HepG2 (cell line): ENCODE results near the gene RYR2.

ENCODE experiments used
- MAFK ChIP-seq, 2 experiments: IDR thresholded peaks in 1 of 2; conservative IDR thresholded peaks in 1 of 2; 2 replicates each; pipeline ENCODE4 v1.6.1; 2011; ENCODE audit warnings: improper control_type of control experiment in 2 of 2, low read length in 2 of 2
- NPAS2 ChIP-seq: sonication (generic); formaldehyde crosslinking; IDR thresholded peaks from 2 replicates; pipeline ENCODE4 v1.8.0; 2022; ENCODE audit warnings: mild to moderate bottlenecking, missing genetic modification reagents, borderline replicate concordance
- REST ChIP-seq, 2 experiments: IDR thresholded peaks; 2 replicates each; pipeline ENCODE4 v1.6.1; 2011 to 2012; ENCODE audit warnings: low read length in 2 of 2, borderline replicate concordance in 1 of 2, low read depth in 1 of 2, mild to moderate bottlenecking in 1 of 2, moderate library complexity in 1 of 2
- ZNF124 ChIP-seq: sonication (generic); formaldehyde crosslinking; IDR thresholded peaks from 2 replicates; pipeline ENCODE4 v1.4.0; 2020; ENCODE audit warnings: missing genetic modification reagents
- ZNF407 ChIP-seq: sonication (generic); formaldehyde crosslinking; IDR thresholded peaks from one replicate; pipeline ENCODE4 v1.5.1; 2020; ENCODE audit warnings: mild to moderate bottlenecking, missing genetic modification reagents; ENCODE audit errors: not compliant biosample characterization
- ZNF570 ChIP-seq: sonication (generic); formaldehyde crosslinking; IDR thresholded peaks from 2 replicates; pipeline ENCODE4 v1.4.0; 2020; ENCODE audit warnings: mild to moderate bottlenecking, missing genetic modification reagents, borderline replicate concordance
- TF ChIP-seq, protein P1 (sequence below): sonication (generic); formaldehyde crosslinking; IDR thresholded peaks from 2 replicates; pipeline ENCODE4 v1.5.0; 2020; ENCODE audit warnings: mild to moderate bottlenecking, missing genetic modification reagents, moderate library complexity

- TF ChIP-seq MAFK (conservative IDR thresholded peaks at IDR 0.05 in 1 of 2, IDR thresholded peaks at IDR 0.05 in 1 of 2; ENCODE audit: low read length in 2 of 2): no peak
- TF ChIP-seq ZNF124: no peak
- TF ChIP-seq, protein P1, sequence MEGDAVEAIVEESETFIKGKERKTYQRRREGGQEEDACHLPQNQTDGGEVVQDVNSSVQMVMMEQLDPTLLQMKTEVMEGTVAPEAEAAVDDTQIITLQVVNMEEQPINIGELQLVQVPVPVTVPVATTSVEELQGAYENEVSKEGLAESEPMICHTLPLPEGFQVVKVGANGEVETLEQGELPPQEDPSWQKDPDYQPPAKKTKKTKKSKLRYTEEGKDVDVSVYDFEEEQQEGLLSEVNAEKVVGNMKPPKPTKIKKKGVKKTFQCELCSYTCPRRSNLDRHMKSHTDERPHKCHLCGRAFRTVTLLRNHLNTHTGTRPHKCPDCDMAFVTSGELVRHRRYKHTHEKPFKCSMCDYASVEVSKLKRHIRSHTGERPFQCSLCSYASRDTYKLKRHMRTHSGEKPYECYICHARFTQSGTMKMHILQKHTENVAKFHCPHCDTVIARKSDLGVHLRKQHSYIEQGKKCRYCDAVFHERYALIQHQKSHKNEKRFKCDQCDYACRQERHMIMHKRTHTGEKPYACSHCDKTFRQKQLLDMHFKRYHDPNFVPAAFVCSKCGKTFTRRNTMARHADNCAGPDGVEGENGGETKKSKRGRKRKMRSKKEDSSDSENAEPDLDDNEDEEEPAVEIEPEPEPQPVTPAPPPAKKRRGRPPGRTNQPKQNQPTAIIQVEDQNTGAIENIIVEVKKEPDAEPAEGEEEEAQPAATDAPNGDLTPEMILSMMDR (CRISPR knock-in tag): no peak
- no peak for TF ChIP-seq REST (IDR thresholded peaks at IDR 0.05; ENCODE audit: borderline replicate concordance in 1 of 2, low read depth in 1 of 2, low read length in 2 of 2)
- no peak for TF ChIP-seq NPAS2 (CRISPR knock-in tag)
- TF ChIP-seq ZNF570 (CRISPR knock-in tag): no peak
- TF ChIP-seq ZNF407 (CRISPR knock-in tag): no peak
Measured at GRCh38 chr1:237732657-237733056, 690.7 kb downstream of the RYR2 start.
